Thoracic aorta (tissue), 2 donors: ENCODE measurements around the gene NPAS3. TPM values are rescaled to one million over a fixed set of nuclear protein-coding genes. Genes with fewer than 3 reads are reported as not detected.

Source experiments
- ATAC-seq: fragments of 150-250 bp; one replicate; pipeline ENCODE4 v1.8.0; 2017; ENCODE audit warnings: low read depth; ENCODE audit not compliant: insufficient number of reproducible peaks, low FRiP score
- DNase-seq: peaks from one replicate; pipeline ENCODE4 v3.0.0-alpha.2; 2020; ENCODE audit warnings: low spot score
- H3K27ac ChIP-seq, 2 donors: fragments of 200-600 bp; sonication (generic); 1 replicate in 1 of 2; 2 replicates in 1 of 2; pipeline ENCODE4 v1.5.1; 2016; ENCODE audit warnings: mild to moderate bottlenecking in 2 of 2, moderate library complexity in 2 of 2
- H3K27me3 ChIP-seq: fragments of 200-600 bp; sonication (generic); replicated peaks from 2 replicates; pipeline ENCODE4 v1.6.0; 2016; ENCODE audit warnings: mild to moderate bottlenecking; ENCODE audit not compliant: insufficient read depth
- H3K36me3 ChIP-seq: fragments of 200-600 bp; sonication (generic); one replicate; pipeline ENCODE4 v1.5.1; 2016
- H3K4me1 ChIP-seq, 2 donors: fragments of 200-600 bp; sonication (generic); 1 replicate in 1 of 2; 2 replicates in 1 of 2; pipeline versions ENCODE4 v1.5.1 to v1.6.0; 2016; ENCODE audit warnings: low read depth in 2 of 2, mild to moderate bottlenecking in 1 of 2; ENCODE audit not compliant: control insufficient read depth in 1 of 2
- H3K4me3 ChIP-seq: fragments of 200-600 bp; sonication (generic); 2 replicates; pipeline ENCODE4 v1.5.1; 2016; ENCODE audit warnings: mild to moderate bottlenecking
- H3K9me3 ChIP-seq: fragments of 200-600 bp; sonication (generic); 2 replicates; pipeline ENCODE4 v1.5.1; 2016
- total RNA-seq, 2 donors: library from RNA; depleted of rRNA; stranded (reverse); fragments of >200 nt; gene quantifications; one replicate each; pipeline versions ENCODE4 v1.1.0 to v1.2.3, GENCODE V29; 2016
- TF ChIP-seq, protein P1 (sequence below): fragments of 200-600 bp; sonication (generic); IDR thresholded peaks from one replicate; pipeline ENCODE4 v1.5.1; 2019; ENCODE audit warnings: antibody characterized with exemption

Gene NPAS3
- total RNA-seq, 2 donors from 2014 or later: 1.1 TPM; not detected in 1

DNA sequence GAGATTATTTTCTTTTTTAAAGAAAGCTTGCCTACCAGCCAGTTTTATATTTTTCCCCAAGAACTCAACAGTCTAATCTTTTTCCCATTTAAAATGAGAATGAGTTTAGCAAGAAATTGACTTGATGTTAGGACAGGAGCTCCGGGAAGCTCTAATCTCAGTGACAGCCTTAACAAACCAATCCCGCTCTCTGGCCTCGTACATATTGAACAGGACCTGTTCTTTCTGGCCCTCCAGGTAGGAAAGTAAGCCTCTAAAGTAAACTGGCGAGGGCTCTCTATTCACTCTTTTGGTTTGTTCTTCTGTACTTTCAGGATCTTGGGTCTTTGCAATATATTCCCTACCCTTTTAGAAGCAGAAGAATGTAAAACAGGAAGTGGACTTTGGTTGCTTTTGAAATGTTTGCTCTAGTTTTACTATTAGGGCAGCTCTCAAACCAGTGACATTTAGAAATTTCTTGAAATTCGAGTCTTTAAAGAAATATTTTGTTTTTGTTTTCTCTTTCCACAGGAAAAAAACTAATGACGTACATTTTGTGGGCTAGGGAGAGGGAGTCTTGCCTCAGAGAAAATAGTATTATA lies 17.9 kb upstream of the NPAS3 start:
- no peak for DNase-seq
- no peak for ATAC-seq
- Histone ChIP-seq H3K9me3 (no peaks in the 10 kb centered on the region), H3K4me1 (no peaks in the 10 kb centered on the region), H3K36me3 (no peaks in the 10 kb centered on the region), H3K27ac (no peak overlapping the region), H3K27me3 (no peaks in the 10 kb centered on the region), H3K4me3 (no peak overlapping the region)
- TF ChIP-seq, protein P1, sequence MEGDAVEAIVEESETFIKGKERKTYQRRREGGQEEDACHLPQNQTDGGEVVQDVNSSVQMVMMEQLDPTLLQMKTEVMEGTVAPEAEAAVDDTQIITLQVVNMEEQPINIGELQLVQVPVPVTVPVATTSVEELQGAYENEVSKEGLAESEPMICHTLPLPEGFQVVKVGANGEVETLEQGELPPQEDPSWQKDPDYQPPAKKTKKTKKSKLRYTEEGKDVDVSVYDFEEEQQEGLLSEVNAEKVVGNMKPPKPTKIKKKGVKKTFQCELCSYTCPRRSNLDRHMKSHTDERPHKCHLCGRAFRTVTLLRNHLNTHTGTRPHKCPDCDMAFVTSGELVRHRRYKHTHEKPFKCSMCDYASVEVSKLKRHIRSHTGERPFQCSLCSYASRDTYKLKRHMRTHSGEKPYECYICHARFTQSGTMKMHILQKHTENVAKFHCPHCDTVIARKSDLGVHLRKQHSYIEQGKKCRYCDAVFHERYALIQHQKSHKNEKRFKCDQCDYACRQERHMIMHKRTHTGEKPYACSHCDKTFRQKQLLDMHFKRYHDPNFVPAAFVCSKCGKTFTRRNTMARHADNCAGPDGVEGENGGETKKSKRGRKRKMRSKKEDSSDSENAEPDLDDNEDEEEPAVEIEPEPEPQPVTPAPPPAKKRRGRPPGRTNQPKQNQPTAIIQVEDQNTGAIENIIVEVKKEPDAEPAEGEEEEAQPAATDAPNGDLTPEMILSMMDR: no peak

DNA sequence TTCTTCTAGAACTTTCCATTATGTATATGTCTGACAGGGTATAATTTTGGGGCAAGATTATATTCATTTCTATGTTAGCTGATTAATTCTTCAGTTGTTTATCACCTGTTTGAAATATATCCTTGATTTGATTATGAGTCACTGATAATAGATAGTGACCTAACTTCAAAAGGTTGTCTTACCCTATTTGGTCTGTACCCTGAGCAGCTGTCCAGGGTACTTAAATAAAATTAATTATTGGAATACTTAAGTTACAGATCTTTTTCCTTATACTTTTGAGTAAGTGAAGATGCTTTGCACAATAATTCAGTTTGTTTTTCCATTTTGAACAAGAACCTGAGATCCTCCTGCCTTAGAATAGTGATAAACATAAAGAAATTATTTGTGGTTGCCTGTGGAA lies 13.2 kb upstream of the NPAS3 start:
- no peak for ATAC-seq
- Histone ChIP-seq H3K27ac (no peak overlapping the region), H3K4me3 (no peak overlapping the region), H3K4me1 (no peaks in the 10 kb centered on the region), H3K9me3 (no peaks in the 10 kb centered on the region), H3K36me3 (no peaks in the 10 kb centered on the region), H3K27me3 (no peaks in the 10 kb centered on the region)
- no peak for DNase-seq
- TF ChIP-seq, protein P1: no peak

DNA sequence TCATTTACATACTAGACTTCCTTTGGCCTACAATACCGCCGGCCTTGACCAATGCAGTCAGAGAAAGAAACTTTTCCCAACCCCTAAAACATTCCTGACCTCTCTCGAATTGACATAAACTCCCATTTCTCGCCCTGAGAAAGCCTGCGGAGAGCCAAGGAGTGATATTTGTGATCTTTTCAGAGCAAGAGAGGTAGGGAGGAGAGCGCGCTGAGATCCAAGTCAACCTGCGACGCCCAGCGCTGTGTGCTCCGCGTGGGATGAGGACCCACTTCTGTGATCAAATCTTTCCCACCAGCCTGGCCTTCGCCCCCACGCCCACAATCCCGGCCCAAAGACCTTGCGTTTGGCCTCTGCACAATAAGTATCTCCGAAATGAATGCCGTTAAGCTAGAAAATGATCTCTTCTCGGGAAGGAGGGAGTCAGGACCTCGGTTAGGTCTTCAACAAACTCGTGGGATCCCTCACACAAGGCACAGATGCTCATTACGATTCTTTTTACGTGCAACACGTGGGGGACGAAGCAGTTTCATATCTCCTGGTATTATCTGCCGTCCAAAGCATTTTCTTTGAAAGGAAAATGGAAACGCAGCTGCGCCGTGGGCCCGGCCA lies 6.3 kb upstream of the NPAS3 start:
- H3K4me3 ChIP-seq: peak overlapping the region; percentile 80
- no peak for ATAC-seq
- TF ChIP-seq, protein P1: no peak
- H3K9me3 ChIP-seq: no peaks in the 10 kb centered on the region
- no peak for DNase-seq
- no peak overlapping the region for H3K27ac ChIP-seq
- no peaks in the 10 kb centered on the region for H3K36me3 ChIP-seq
- H3K4me1 ChIP-seq: peaks cover 16 to 25% of the 10 kb centered on the region in 2 donors
- H3K27me3 ChIP-seq: no peaks in the 10 kb centered on the region

DNA sequence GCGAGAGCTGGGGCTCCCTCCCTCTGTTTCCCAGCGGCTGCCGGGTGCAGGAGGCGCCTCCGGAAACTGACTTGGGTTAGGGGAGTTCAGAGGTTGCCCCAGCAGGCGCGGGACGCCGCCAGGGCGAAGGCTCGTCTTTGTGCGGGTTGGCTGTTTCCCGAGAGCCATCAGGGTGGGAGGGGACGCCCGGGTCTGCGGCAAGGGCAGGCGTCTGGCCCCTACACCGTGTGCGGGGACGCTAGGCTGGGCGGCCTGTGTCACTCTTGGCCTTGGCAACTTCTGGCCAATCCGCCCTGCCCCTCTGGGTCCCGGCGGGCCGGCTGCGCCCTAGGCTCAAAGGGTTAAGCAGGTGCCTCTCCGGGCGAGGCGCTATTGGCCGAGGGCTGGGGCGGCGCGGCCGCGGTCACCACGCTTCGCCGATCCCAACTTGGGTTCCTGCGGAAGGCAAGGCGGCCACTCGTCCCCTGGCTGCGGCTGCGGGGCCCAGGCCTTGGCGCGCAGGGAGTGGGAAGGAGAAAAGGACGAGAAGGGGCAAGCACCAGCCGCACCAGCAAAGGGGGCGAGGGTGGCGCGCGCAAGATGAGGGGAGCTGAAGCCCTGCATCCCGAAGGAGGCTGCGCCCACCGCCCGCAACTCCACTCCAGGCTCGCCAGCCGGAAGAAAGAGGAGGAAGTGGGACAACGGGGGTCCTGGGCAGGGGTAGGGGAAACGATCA lies 5.6 kb upstream of the NPAS3 start:
- H3K4me1 ChIP-seq: peaks cover 16 to 29% of the 10 kb centered on the region in 2 donors
- H3K27ac ChIP-seq: no peak overlapping the region
- no peaks in the 10 kb centered on the region for H3K36me3 ChIP-seq
- ATAC-seq (no peak), DNase-seq (no peak)
- H3K27me3 ChIP-seq: no peaks in the 10 kb centered on the region
- TF ChIP-seq, protein P1: no peak
- no peaks in the 10 kb centered on the region for H3K9me3 ChIP-seq
- peak overlapping the region; percentile 80 for H3K4me3 ChIP-seq

DNA sequence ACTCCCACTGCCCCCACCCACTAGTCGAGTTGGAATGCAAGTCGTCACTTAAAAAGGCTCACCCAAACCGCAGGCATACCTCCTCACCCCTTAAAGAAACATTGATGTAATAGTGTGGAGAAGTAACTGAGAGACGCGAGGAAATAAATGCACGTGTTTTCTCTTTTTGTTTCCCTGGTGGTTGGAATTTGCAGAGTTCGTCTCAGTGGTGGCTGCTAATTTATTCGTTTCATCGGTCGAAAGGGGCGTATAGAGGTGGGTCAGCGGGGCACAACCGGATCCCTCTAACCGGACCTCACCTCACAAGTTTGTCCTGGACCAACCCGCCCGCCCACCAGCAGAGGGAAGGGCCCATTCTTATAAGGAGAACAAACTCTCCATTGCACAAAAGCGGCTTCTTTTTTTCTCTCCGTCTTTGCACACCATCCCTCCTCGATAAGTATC lies 5.0 kb upstream of the NPAS3 start:
- H3K4me3 ChIP-seq: peak overlapping the region; percentile 80
- H3K4me1 ChIP-seq: peaks cover 16 to 30% of the 10 kb centered on the region in 2 donors
- H3K36me3 ChIP-seq: no peaks in the 10 kb centered on the region
- ATAC-seq: no peak
- no peaks in the 10 kb centered on the region for H3K27me3 ChIP-seq
- no peak overlapping the region for H3K27ac ChIP-seq
- TF ChIP-seq, protein P1: peak; percentile 30
- no peaks in the 10 kb centered on the region for H3K9me3 ChIP-seq
- DNase-seq: no peak
